SHP77 treated with DMSO at 0.1 percent for 48 hours (cell line): Measurements from ENCODE around the gene ANKRD18A.
"Not testable (repeated sequence)": the region's sequence is repeated elsewhere in the genome, so short reads cannot be mapped to it uniquely, and the experiment has no call there.

Experiments
- DNase-seq: peaks from one replicate; lab custom pipeline; 2025; lab: John Stamatoyannopoulos, UW

Gene ANKRD18A

DNA sequence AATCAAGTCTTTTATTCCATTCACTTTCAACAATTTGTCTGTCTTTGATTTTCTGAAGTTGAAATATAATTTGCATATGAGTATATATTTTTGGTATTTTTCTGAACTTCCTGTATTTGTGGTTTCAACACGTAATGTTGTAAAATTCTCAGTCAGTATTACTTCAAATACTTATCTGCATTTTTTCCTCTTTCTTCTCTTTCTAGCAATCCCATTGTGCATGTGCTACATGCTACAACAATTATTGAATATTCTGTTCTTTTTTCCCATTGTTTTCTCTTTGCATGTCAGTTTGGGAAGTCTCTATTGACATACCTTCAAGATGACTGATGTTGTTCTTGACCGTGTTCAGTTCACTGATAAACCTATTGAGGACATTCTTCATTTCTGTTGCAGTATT, 5.6 kb upstream of the ANKRD18A start:
- no peak for DNase-seq

DNA sequence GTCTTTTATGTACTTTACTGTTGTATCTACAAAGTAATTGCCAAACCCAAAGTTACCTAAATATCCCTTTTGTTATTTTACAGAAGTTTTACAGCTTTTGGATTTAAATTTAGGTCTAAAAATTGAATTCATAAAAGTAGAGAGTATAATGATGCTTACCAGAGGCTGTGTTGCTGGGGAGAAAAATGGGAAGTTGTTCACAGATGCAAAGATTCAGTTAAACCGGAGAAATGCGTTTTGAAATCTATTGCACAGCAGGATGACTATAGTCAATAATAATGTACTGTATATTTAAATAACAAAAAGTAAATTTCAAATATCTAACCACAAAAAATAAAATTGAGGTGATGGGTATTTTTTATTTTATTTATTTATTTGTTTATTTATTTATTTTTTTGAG, 2.6 kb upstream of the ANKRD18A start:
- DNase-seq = no peak

DNA sequence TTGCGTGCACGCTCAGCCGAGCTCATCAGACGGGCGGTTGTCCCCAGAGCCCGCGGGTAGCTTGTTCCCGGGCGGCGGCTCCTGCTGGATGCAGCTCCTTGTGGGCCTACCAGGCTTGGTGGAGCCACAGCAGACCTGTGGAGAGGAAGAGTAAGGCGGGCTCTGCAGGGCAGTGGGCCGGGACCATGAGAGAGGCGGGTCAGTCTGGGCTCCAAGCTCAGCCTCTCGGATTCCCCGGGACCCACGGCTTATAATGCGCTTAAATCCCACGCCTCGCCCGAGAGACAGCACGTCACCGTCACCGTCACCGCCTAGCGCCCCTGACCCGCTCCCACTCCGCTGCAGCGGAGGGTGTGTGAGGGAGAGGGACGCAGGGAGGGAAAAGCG, 1.9 kb upstream of the ANKRD18A start:
- no peak for DNase-seq

DNA sequence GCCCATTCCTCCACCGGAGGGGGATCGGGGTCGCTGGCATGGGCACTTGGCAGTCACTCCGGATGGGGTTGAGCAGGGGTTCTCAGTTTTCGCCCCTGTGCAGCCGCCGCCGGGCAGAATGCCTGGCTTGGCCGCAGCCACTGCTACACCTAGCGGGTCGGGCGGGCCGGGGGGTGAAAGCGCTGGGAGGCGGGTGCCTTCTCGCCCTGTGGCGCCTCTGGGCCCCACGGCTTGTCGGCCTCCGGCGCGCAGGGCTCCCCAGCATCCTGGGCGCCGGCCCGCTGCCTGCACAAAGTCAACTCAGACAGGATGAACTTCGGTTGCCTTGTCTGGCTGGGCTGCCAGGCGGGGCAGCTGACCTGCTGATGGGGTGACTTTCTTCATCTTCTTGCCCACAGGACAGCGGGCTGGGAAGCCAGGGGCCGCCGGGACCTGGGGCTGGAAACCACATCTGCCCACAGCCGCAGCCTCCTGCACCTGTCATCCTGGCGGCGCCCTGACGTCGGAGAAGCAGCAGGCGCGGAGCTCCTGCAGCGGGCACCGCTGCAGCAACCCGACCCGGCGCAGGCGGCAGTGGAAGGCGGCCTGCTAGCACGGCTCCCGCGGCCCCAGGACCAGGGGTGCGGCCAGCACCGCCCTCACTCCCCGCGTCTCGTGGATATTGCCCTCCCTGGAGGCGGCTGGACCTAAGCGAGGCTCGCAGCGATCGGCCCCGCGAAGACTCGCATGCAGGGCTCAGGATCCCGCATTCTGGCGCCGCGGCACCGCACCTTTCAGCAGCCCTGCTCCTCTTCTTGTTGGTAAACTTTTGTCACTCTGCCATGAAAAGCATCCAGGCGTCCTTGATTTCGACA, 1.3 kb upstream of the ANKRD18A start:
- no peak for DNase-seq

DNA sequence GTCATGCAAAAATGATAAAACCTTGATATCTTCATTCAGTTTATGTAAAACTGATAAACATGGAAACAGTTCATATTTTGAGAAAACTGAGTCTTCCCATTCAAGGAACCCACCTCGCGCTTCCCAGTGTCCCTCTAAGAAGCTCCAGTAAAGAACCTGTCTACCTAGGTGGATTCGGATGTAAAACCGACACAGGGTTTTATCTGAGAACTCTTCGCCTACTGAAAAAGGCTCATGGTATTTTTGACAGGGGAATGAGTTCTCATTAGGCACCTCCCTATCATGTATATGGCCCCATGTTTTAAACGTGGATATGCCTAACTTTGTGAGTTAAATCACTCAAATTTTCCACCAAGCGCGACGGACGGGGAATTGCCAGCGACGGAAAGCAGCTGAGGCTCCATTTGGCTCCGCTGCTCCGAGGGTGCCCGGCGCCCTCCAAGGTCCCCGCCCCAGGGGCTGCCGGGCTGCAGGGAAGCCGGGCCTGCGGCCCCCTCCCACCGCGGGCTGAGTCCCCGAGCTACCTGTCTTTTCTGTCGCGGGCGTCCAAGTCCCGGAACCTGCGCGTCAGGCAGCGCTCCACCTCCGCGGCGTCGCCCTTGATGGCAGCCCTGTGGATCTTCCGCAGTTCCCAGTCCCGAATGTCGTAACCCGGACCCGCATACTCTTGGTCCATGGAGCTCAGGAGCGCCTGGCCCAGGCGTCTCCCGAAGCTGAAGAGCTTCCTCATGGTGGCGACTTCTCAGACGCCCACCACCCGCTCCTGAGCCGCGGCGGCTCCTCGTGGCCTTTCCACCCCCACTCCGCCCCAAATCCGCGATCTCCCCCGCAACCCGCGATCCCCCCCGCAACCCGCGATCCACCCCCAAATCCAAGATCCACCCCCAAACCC, 594 bp downstream of the ANKRD18A start:
- no peak for DNase-seq

DNA sequence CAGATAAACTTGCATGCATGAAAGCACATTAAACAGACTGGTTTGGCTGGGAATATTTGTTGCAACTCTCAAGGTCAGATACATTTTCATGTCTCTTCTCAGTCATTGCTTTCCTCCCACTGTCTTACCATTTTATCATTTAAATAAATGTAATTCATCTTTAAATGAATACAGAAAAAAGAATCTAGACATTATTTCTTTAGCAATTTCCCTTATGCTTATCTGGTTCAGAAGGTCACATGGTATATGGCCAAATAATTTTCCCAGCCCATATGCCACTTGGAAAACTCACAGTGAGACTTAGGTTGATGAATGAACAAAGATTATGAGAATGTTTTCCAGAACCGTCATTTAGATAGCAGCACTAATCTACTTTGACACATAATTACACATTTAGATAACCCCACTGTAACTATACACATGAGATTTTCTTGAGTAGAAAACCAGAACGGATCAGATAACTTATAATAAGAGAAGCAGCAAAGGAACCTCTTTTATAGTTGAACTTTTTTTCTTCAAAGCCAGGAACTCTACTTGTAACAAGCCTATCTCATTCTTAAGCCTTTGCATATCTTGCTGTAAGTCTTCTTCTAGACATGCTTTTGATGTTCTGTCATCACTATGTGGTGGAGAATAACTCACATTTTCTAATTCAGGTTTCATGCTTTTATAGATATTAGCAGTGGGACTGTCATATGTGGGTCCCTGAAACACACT, 22.2 kb downstream of the ANKRD18A start:
- not testable (repeated sequence) for DNase-seq

DNA sequence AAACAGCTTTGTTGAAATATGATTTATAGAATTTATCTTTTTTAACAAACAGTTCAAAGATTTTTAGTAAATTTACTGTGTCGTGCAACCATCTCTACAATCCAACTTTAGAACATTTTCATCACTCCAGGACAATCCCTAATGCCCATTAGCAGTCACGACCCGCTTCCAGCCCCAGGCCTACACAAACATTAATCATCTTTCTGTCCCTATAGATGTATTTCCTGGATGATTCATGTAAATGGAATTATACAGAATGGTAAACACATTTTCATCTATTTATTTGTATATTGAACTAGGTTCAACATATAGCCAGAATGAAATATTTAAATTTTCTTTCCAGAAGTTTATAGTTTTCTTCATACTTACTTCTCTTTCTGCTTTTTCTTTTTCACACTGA, 25.3 kb downstream of the ANKRD18A start:
- DNase-seq = not testable (repeated sequence)

DNA sequence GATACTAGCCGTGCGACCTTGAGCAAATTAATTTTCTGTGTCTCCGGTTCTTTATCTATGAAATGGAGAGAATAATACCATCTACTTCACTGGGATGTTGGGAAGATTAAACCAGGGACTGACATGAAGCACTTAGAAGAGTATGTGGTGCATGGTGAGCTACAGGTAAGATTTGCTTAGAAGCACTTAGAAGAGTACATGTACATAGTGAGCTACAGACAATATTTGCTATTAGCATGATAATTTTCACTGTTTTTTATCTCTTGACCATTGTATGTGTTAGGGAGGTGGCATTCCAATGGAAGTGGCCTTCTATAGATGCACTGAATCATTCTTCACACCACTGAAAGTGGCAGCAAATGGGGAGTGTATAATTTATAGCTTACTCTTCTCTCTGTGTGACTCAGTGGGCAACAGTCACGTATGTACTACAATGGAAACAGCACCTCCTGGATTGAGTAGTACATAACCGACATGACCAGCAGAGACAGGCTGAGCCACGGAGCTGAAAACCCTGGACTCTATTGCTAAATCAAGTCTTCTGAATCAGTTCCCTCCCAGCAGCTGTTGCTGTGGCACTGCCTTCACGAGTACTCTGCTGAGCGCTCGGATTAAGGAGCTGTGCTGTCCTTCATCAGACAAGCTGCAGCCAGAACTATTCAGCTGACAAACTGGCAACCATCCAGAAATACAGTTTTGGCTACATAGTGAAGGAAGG, 28.9 kb downstream of the ANKRD18A start:
- DNase-seq = not testable (repeated sequence)

DNA sequence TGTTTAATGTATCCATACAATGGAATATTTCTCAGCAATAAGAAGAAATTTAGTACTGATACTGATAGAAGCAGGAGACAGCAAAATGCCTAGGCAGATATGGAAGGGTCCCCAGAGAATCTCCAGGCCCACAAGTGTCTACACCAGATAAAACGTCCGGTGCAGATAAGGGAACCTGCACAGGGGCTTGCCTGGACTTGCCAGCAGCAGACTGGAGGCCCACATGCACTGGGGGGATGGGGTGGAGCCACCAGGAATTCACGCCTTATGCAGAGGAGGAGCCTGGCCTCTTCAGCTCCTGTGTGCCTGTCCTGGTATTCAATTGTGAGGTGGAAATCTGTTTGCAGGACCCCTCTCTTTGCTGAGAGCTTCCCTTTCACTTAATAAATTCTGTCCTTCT, 36.6 kb downstream of the ANKRD18A start:
- not testable (repeated sequence) for DNase-seq

DNA sequence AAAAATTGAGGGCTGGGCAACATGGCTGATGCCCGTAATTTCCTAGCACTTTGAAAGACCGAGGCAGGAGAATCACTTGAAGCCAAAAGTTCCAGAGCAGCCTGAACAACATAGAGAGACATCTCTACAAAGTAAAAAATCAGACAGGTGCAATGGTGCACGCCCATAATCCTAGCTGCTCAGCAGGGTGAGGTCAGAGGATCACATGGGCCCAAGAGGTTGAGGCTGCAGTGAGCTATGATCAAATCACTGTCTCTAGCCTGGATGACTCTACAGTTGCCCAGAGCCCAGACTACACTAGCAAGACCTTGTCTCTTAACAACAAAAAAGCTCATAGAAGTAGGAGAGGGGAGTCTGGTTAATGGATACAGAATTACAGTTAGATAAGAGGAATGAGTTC, 40.3 kb downstream of the ANKRD18A start:
- DNase-seq = not testable (repeated sequence)

DNA sequence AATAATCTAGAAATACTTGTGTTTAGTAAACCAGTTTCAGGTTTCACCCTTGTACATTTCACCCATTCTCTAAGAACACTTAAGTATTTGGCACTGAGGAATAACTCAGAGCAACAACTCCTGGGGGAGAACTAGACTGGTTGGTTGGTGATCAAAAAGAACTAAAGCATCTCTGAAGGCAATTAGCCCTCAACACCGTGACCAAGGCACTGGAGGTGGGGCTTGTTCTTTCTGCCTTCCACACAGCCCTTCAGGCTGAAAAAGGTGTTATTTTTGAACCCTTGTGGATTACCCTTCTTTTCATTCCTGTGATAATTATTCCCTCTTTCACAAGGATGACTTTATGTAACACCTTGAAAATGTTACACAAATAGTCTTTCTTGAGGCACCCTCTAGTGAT, 44.2 kb downstream of the ANKRD18A start:
- DNase-seq = not testable (repeated sequence)

DNA sequence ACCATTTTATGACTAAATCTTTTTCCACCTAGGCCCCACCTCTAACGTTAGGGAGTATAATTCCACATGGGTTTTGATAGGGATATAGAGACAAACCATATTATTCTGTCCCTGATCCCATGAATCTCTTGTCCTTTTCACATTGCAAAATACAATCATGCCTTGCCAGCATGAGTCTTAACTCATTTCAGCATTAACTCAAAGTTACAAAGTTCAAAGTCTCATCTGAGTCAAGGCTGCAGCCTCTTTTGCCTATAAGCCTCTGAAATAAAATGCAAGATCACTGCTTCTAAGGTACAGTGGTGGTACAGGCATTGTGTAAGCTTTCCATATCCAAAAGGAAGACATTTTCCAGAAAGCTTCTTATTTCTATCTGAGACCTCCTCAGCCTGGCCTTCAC, 54.3 kb downstream of the ANKRD18A start:
- not testable (repeated sequence) for DNase-seq

DNA sequence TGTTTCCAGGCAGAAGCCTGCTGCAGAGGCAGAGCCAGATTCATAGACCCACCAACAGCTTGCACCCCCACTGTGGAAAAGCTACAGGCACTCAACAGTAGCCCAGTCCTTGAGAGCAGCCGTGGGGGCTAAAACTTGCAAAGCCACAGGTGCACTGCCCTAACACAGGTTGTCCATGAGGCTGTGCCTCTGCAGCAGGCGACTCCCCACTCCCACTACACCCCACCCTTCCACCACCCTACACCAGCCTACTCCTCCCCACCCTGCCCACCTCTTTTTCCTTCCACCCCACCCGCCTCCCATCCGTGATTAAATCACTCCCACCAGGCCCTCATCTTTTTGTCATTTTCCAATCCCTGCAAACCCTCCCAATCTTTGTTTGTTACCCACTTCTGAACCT, 55.2 kb downstream of the ANKRD18A start:
- DNase-seq = not testable (repeated sequence)

DNA sequence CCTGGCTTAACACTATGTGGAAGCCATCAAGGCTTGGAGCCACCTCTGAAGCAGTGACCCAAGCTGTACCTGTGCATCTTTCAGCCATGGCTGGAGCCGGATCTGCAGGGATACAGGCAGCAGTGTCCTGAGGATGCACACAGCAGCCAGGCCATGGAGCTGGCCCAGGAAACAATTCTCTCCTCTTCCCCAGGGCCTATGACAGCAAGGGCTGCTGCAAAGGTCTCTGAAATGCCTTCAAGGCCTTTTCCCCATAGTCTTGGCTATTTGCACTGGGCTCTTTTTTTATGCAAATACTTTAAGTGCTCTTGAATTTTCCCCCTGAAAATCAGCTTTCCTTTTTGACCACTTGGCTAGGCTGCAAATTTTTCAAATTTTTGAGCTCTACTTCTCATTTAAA, 56.5 kb downstream of the ANKRD18A start:
- not testable (repeated sequence) for DNase-seq

DNA sequence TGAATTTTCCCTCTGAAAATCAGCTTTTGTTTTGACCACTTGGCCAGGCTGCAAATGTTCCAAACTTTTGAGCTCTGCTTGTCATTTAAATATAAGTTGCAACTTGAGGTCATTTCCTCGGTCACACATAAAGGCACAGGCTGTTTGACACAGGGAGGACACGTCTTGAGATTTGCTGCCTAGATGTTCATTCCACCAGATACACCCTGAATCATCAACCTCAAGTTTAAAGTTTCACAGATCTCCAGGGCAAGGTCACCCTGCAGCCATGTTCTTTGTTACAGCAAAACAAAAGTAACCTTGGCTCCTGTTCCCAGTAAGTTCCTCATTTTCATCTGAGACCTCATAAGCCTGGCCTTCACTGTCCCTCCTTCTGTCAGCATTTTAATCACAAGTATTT, 59.3 kb downstream of the ANKRD18A start:
- not testable (repeated sequence) for DNase-seq

DNA sequence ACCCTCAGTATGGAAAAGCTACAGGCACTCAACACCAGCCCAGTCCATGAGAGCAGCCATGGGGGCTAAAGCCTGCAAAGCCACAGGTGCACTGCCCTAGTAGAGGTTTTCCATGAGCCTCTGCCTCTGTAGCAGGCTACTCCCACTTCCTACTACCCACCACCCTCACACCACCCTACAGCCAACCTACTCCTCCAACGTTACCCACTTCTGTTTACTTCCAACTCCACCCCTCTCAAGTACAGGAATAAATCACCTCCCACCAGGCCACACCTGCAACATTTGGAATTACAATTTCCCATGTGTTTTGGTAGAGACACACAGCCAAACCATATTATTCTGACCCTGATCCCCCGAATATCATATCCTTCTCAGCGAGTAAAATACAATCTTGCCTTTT, 61.2 kb downstream of the ANKRD18A start:
- DNase-seq = not testable (repeated sequence)

DNA sequence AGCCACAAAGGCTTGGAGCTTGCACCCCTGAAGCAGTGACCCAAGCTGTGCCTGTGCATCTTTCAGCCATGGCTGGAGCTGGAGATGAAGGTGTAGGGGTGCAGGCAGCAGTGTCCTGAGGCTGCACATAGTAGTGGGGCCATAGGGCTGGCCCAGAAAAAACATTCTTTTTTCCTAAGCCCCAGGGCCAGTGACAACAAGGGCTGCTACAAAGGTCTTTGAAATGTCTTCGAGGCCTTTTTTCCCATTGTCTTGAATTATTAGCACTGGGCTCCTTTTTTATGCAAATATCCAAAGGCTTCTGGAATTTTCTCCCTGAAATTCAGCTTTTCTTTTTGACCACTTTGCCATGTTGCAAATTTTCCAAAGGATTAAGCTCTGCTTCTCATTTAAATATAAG, 62.6 kb downstream of the ANKRD18A start:
- not testable (repeated sequence) for DNase-seq

DNA sequence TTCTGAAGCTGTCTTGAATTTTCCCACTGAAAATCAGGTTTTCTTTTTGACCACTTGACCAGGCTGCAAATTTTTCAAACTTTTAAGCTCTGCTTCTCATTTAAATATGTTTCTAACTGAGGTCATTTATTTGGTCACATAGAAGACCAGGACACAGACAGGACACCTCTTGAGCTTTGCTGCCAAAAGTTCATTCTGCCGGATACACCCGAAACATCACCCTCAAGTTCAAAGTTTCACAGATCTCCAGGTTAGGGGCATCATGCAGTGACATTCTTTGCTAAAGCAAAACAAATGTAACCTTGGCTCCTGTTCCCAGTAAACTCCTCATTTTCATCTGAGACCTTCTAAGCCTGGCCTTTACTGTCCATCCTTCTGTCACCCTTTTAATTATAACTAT, 65.4 kb downstream of the ANKRD18A start:
- not testable (repeated sequence) for DNase-seq

DNA sequence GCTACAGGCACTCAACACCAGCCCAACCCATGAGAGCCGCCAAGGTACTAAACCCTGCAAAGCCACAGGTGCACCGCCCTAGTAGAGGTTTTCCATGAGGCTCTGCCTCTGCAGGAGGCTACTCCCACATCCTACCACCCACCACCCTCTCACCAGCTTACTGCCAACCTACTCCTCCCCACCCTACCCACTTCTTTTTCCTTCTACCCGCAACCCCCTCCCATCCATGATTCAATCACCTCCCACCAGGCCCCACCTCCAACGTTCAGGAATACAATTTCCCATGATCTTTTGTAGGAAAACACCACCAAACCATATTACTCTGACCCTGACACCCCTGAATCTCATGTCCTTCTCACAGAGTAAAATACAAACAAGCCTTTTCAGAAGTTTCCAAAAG, 67.4 kb downstream of the ANKRD18A start:
- not testable (repeated sequence) for DNase-seq

DNA sequence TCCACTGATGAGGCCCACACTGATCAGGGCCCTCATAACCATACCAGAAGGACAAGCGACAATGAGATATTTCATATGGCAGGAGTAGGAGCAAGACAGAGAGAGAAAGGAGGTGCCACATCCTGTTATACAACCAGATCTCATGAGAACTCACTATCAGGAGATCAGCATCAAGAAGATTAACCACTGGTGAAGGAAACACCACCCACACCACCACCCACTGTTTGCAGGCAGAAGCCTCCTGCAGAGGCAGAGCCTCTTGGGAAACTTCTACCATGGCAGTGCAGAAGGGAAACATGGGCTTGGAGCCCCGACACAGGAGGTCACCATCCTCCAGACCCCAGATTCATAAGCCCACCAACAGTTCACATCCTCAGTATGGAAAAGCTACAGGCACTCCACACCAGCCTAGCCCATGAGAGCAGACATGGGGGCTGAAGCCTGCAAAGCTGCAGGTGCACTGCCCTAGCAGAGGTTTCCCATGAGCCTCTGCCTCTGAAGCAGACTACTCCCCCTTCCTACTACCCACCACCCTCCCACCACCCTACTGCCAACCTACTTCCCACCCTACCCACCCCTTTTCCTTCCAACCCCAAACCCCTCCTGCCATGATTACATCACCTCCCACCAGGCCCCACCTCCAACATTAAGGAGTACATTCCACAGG, 73.8 kb downstream of the ANKRD18A start:
- not testable (repeated sequence) for DNase-seq

DNA sequence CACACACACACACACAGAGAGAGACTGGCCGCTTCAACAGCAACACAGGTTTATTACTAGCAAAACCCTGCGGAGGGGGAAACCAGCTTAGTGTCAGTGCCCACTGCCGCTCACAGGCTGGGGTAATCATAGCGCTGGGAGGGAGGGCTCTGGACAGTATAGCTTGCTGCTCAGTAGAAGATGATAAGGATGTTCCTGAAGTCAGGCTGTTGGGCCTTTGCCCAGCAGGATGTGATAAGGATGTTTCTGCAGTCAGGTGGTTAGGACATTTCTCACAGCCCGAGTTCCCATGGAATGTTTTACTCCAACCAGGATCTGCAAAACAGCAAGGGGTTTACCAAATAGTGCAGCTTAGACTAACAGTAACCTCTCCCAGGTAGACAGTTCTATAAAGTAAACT, 79.9 kb downstream of the ANKRD18A start:
- not testable (repeated sequence) for DNase-seq
